ENCODE results near the gene TXNRD3. TPM values are rescaled to one million over a fixed set of nuclear protein-coding genes. Genes with fewer than 3 reads are reported as not detected.

TXNRD3 gene
- total and polyA plus RNA-seq, 2 experiments from 2014 or later, result 10.4 to 13.1 TPM

DNA sequence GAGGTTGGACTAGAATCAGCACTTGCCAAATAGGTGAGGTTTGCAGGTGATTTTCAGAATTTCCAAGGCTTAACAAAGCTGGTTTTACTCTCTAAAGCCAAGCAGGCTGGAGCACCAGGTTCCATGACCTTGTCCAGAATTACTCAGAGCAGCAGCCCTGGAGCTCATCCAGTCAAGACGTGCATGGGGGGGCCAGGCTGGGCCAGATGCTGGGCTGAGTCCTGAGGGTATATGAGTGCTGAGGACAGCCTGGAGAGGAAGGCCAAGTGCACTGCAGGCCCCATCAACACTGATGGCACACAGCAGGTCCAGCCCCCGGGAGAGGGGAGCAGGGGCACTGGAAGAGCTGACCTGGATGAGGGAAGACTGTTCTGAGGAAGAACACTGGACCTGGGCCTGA is 3.0 kb upstream of the TXNRD3 start:
- Histone ChIP-seq H3K4me1 (ENCODE audit: insufficient read depth) (no peaks in the 10 kb centered on the region), H3K9me3 (ENCODE audit: low read depth) (no peaks in the 10 kb centered on the region), H3K4me2 (no peak overlapping the region), H4K20me1 (ENCODE audit: insufficient read depth, poor library complexity, severe bottlenecking) (no peaks in the 10 kb centered on the region), H3K9me2 (replicated peaks; ENCODE audit: insufficient read depth) (no peaks in the 10 kb centered on the region), H3K4me3 (no peak overlapping the region), H3K27ac (no peak overlapping the region), H3K27me3 (no peaks in the 10 kb centered on the region), H3K36me3 (replicated peaks; ENCODE audit: insufficient read depth, low read depth) (no peaks in the 10 kb centered on the region), H3K79me2 (peaks cover 7% of the 10 kb centered on the region), H2AFZ (no peak overlapping the region)
- WGBS (ENCODE audit: low lambda C conversion rate, missing lambda C conversion rate), result 88% methylated on average over 2 of the region's 2 CpGs
- no peak for TF ChIP-seq EZH2phosphoT487 (IDR thresholded peaks at IDR 0.05; ENCODE audit: low read depth, severe bottlenecking, unreplicated experiment)
- TF ChIP-seq, protein P1, sequence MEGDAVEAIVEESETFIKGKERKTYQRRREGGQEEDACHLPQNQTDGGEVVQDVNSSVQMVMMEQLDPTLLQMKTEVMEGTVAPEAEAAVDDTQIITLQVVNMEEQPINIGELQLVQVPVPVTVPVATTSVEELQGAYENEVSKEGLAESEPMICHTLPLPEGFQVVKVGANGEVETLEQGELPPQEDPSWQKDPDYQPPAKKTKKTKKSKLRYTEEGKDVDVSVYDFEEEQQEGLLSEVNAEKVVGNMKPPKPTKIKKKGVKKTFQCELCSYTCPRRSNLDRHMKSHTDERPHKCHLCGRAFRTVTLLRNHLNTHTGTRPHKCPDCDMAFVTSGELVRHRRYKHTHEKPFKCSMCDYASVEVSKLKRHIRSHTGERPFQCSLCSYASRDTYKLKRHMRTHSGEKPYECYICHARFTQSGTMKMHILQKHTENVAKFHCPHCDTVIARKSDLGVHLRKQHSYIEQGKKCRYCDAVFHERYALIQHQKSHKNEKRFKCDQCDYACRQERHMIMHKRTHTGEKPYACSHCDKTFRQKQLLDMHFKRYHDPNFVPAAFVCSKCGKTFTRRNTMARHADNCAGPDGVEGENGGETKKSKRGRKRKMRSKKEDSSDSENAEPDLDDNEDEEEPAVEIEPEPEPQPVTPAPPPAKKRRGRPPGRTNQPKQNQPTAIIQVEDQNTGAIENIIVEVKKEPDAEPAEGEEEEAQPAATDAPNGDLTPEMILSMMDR (IDR thresholded peaks at IDR 0.05; ENCODE audit: poor library complexity), result no peak
- TF ChIP-seq EZH2 (IDR thresholded peaks at IDR 0.05; ENCODE audit: borderline replicate concordance), result no peak
- no peak for DNase-seq (ENCODE audit: low spot score)

DNA sequence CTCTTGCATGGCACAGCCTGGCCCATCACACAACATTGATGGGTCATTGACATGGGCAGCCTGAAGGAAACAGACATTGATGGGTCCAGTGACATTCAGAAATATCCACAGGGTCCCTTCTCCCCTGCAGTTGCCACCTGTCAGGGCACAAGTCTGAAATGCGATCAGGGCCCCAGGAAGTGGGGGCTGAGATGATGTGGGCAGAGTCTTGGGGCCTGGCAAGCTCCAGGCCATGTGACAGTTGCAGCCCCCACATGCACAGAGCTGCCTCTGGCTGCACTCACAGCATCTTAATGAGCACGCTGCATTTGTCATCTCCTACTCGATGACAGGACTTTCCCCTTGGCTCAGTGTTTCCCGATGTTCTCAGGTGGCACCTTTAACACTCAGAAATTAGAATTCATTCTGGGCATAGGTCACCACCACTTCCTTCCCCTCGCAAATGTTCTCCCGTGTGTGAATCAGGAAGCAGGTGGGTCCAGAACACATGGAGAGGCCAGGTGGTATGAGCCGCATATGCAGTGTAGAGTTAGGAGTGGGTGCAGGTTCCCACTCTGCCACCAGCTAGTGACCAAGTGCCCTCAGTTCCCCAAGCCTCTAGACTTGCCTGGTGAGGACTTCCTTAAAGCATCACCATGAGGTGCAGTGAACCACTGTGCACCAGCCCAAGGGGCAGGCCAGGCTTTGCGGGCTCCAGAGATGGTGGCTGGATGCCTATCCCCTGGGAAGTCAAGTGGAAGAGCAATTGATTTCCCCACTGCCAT is 1.6 kb upstream of the TXNRD3 start:
- 88% methylated on average over 8 of the region's 8 CpGs for WGBS (ENCODE audit: low lambda C conversion rate, missing lambda C conversion rate)
- Histone ChIP-seq H3K9me2 (replicated peaks; ENCODE audit: insufficient read depth) (no peaks in the 10 kb centered on the region), H3K27me3 (no peaks in the 10 kb centered on the region), H3K27ac (no peak overlapping the region), H2AFZ (no peak overlapping the region), H3K36me3 (replicated peaks; ENCODE audit: insufficient read depth, low read depth) (no peaks in the 10 kb centered on the region), H3K4me2 (no peak overlapping the region), H3K4me1 (ENCODE audit: insufficient read depth) (no peaks in the 10 kb centered on the region), H3K4me3 (no peak overlapping the region), H4K20me1 (ENCODE audit: insufficient read depth, poor library complexity, severe bottlenecking) (no peaks in the 10 kb centered on the region), H3K9me3 (ENCODE audit: low read depth) (no peaks in the 10 kb centered on the region), H3K79me2 (peaks cover 13% of the 10 kb centered on the region)
- TF ChIP-seq EZH2phosphoT487 (IDR thresholded peaks at IDR 0.05; ENCODE audit: low read depth, severe bottlenecking, unreplicated experiment) (no peak), EZH2 (IDR thresholded peaks at IDR 0.05; ENCODE audit: borderline replicate concordance) (no peak)
- TF ChIP-seq, protein P1 (IDR thresholded peaks at IDR 0.05; ENCODE audit: poor library complexity), result no peak
- DNase-seq (ENCODE audit: low spot score), result no peak

DNA sequence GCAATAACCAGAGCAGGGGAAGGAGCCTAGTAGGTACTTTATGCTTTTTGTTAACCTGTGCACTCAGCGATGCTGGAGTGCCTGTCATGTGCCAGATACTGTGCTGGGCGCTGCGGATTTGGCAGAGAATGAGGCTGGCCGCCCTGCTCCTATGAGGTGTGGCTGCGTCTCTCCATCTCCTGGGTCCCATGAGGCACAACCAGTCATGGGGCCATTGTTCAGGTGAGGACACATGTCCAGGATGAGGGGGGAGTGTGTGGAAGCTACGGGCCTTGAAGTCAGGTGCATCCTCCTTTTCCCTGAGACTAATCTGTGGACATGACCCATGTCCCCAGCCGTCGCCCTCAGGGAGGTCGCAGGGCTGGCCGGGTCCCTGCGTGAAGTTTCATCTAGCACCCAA is 963 bp upstream of the TXNRD3 start:
- no peak for DNase-seq (ENCODE audit: low spot score)
- Histone ChIP-seq H3K9me2 (replicated peaks; ENCODE audit: insufficient read depth) (no peaks in the 10 kb centered on the region), H3K79me2 (peaks cover 13% of the 10 kb centered on the region), H2AFZ (no peak overlapping the region), H4K20me1 (ENCODE audit: insufficient read depth, poor library complexity, severe bottlenecking) (no peaks in the 10 kb centered on the region), H3K27ac (no peak overlapping the region), H3K4me3 (no peak overlapping the region), H3K4me2 (no peak overlapping the region), H3K9me3 (ENCODE audit: low read depth) (no peaks in the 10 kb centered on the region), H3K36me3 (replicated peaks; ENCODE audit: insufficient read depth, low read depth) (no peaks in the 10 kb centered on the region), H3K4me1 (ENCODE audit: insufficient read depth) (no peaks in the 10 kb centered on the region), H3K27me3 (no peaks in the 10 kb centered on the region)
- TF ChIP-seq EZH2 (IDR thresholded peaks at IDR 0.05; ENCODE audit: borderline replicate concordance) (no peak), EZH2phosphoT487 (IDR thresholded peaks at IDR 0.05; ENCODE audit: low read depth, severe bottlenecking, unreplicated experiment) (no peak)
- TF ChIP-seq, protein P1 (IDR thresholded peaks at IDR 0.05; ENCODE audit: poor library complexity), result no peak
- 95% methylated on average over 11 of the region's 11 CpGs for WGBS (ENCODE audit: low lambda C conversion rate, missing lambda C conversion rate)

All from hepatocyte (in vitro differentiated cells).